ENCODE results near the gene LRRFIP2. TPM values are rescaled to one million over a fixed set of nuclear protein-coding genes. Genes with fewer than 3 reads are reported as not detected.

The LRRFIP2 gene
- total RNA-seq, 4 donors from 2014 or later, result 152 to 166 (median 152) TPM

DNA sequence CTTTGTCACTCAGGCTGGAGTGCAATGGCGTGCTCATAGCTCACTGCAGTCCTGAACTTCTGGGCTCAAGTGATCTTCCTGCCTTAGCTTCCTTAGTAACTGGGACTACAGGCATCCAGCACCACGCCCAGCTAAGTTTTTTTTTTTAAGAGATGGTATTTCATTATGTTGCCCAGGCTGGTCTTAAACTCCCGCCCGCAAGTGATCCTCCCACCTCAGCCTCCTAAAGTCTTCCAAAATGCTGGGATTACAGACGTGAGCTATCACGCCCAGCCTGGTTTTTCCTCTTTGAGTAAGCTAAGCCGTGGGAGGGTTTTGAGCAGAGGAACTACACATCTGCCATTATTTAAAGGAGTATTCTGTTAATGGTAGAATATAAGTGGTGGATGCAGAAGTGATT, 7.4 kb upstream of the LRRFIP2 start:
- no peak for DNase-seq
- H3K27me3 ChIP-seq, result no peaks in the 10 kb centered on the region
- H3K4me1 ChIP-seq, result peaks cover 0 to 16% (median 0%) of the 10 kb centered on the region in 4 donors
- no peaks in the 10 kb centered on the region for H3K9me3 ChIP-seq
- H3K4me3 ChIP-seq, result no peak overlapping the region
- H3K36me3 ChIP-seq, result no peaks in the 10 kb centered on the region
- no peak overlapping the region for H3K27ac ChIP-seq
- TF ChIP-seq, protein P1, sequence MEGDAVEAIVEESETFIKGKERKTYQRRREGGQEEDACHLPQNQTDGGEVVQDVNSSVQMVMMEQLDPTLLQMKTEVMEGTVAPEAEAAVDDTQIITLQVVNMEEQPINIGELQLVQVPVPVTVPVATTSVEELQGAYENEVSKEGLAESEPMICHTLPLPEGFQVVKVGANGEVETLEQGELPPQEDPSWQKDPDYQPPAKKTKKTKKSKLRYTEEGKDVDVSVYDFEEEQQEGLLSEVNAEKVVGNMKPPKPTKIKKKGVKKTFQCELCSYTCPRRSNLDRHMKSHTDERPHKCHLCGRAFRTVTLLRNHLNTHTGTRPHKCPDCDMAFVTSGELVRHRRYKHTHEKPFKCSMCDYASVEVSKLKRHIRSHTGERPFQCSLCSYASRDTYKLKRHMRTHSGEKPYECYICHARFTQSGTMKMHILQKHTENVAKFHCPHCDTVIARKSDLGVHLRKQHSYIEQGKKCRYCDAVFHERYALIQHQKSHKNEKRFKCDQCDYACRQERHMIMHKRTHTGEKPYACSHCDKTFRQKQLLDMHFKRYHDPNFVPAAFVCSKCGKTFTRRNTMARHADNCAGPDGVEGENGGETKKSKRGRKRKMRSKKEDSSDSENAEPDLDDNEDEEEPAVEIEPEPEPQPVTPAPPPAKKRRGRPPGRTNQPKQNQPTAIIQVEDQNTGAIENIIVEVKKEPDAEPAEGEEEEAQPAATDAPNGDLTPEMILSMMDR (IDR thresholded peaks at IDR 0.05), result no peak
- TF ChIP-seq POLR2A (IDR thresholded peaks at IDR 0.05), result no peak

DNA sequence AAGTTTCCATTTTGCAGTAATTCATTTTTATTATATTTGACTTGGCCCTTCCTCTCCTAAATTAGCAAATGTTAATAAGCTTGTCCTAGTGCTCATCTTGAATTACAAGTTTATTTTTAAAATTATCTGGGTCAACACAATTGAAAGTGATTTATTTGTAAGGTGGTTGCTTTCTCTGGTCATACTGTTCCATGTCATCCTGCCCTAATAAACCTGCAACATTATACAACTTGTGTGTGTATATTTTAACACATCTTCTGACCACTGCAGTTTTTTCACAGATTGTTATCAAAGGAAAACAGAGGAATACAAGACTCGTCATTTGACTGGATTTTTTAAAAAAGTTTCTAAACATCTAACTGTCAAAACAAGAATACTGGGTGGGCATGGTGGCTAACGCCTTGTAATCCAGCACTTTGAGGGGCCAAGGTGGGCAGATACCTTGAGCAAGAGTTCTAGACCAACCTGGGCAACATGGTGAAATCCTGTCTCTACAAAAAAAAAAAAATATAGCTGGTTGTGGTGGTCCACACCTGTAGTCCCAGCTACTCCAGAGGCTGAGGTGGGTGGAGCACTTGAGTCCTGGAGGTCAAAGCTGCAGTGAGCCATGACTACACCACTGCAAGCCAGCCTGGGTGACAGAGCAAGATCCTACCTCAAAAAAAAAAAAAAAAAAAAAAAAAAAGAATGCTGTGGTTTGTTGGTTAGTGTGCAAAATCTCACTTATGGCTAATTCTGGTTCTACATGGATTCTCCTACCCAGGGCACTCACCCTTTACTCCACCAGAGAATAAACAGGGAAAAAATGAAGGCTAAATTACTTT, 5.0 kb upstream of the LRRFIP2 start:
- no peaks in the 10 kb centered on the region for H3K36me3 ChIP-seq
- peaks cover 0 to 16% (median 0%) of the 10 kb centered on the region in 4 donors for H3K4me1 ChIP-seq
- H3K27ac ChIP-seq, result no peak overlapping the region
- H3K4me3 ChIP-seq, result no peak overlapping the region
- no peaks in the 10 kb centered on the region for H3K27me3 ChIP-seq
- TF ChIP-seq, protein P1 (IDR thresholded peaks at IDR 0.05), result no peak
- no peak for TF ChIP-seq POLR2A (IDR thresholded peaks at IDR 0.05)
- H3K9me3 ChIP-seq, result no peaks in the 10 kb centered on the region
- no peak for DNase-seq

DNA sequence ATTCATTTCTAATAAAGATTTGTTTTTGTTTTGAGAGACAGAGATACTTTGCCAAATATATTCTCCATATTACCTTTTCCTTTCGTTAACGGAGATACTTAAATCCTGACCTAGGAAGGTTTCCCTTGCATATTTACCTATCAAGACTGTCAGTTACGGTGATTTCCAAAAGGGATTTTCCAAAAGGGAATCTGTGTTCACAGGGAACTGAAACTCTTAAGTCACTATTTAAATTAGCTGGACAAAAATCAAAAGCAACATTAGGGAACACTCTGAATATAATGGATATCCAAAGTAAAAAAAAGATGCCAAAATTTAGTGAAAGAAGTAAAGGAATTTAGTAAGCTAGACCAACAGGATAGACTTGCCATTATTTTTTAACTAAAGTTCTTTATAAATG, 576 bp downstream of the LRRFIP2 start:
- Histone ChIP-seq H3K36me3 (peaks cover 0 to 12% (median 0%) of the 10 kb centered on the region in 3 donors), H3K4me3 (peak overlapping the region in 2 of 4 donors; percentile 88 to 95), H3K4me1 (peaks cover 0 to 60% (median 6%) of the 10 kb centered on the region in 4 donors), H3K9me3 (no peaks in the 10 kb centered on the region), H3K27ac (peak overlapping the region in 2 of 4 donors; percentile 10 to 98), H3K27me3 (no peaks in the 10 kb centered on the region)
- no peak for DNase-seq
- TF ChIP-seq, protein P1 (IDR thresholded peaks at IDR 0.05), result no peak
- TF ChIP-seq POLR2A (IDR thresholded peaks at IDR 0.05), result no peak

DNA sequence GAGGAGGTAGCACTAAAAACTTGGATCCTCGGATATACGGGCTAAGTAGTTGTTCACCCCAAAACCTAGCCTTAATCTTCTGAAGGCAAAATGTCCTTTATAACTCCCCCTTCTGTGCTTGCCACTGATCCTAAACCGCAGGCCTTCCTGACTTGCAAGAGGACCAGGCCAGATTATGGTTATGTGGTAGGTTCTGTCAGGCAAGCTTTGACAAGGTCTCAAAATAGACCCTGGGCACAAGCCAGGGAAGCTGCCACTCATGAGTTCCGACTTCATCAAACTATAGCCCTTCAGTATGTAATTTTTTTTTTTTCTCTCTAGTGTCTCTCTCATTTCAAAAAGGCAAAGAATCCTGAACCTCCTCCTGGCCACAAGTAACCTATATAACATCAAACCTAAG, 3.2 kb downstream of the LRRFIP2 start:
- no peak for DNase-seq
- peaks cover 0 to 47% (median 6%) of the 10 kb centered on the region in 4 donors for H3K4me1 ChIP-seq
- H3K9me3 ChIP-seq, result no peaks in the 10 kb centered on the region
- TF ChIP-seq, protein P1 (IDR thresholded peaks at IDR 0.05), result no peak
- no peak for TF ChIP-seq POLR2A (IDR thresholded peaks at IDR 0.05)
- H3K27ac ChIP-seq, result peak overlapping the region in 3 of 4 donors; percentile 52 to 88 (median 80)
- H3K27me3 ChIP-seq, result no peaks in the 10 kb centered on the region
- no peak overlapping the region for H3K4me3 ChIP-seq
- H3K36me3 ChIP-seq, result peaks cover 0 to 12% (median 0%) of the 10 kb centered on the region in 3 donors

DNA sequence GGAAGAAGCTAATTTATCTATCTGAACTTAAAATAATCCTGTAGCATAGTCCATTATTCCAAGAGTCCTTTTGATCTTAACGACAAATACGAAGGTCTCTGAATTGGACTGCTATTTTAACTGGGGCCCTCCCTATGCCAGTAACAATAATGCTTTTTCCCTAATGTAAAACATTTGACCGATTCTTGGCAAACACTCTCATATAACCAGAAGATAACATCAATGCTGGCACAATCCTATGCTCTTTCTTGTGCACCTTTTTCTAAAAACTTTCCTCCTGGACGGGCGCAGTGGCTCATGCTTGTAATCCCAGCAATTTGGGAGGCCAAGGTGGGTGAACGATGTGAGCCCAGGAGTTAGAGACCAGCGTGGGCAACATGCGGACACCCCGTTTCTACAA, 3.9 kb downstream of the LRRFIP2 start:
- TF ChIP-seq POLR2A (IDR thresholded peaks at IDR 0.05), result no peak
- TF ChIP-seq, protein P1 (IDR thresholded peaks at IDR 0.05), result no peak
- DNase-seq, result no peak
- H3K9me3 ChIP-seq, result no peaks in the 10 kb centered on the region
- no peaks in the 10 kb centered on the region for H3K27me3 ChIP-seq
- H3K4me3 ChIP-seq, result peak overlapping the region in 1 of 4 donors; percentile 4
- peaks cover 0 to 47% (median 6%) of the 10 kb centered on the region in 4 donors for H3K4me1 ChIP-seq
- H3K27ac ChIP-seq, result peak overlapping the region in 3 of 4 donors; percentile 52 to 88 (median 80)
- H3K36me3 ChIP-seq, result peaks cover 0 to 12% (median 0%) of the 10 kb centered on the region in 3 donors
